GF-D8 (cell line): ENCODE measurements around the gene TXNL4B.

Experiments used
- DNase-seq: peaks from one replicate; lab custom pipeline; 2025; lab: John Stamatoyannopoulos, UW

The TXNL4B gene

DNA sequence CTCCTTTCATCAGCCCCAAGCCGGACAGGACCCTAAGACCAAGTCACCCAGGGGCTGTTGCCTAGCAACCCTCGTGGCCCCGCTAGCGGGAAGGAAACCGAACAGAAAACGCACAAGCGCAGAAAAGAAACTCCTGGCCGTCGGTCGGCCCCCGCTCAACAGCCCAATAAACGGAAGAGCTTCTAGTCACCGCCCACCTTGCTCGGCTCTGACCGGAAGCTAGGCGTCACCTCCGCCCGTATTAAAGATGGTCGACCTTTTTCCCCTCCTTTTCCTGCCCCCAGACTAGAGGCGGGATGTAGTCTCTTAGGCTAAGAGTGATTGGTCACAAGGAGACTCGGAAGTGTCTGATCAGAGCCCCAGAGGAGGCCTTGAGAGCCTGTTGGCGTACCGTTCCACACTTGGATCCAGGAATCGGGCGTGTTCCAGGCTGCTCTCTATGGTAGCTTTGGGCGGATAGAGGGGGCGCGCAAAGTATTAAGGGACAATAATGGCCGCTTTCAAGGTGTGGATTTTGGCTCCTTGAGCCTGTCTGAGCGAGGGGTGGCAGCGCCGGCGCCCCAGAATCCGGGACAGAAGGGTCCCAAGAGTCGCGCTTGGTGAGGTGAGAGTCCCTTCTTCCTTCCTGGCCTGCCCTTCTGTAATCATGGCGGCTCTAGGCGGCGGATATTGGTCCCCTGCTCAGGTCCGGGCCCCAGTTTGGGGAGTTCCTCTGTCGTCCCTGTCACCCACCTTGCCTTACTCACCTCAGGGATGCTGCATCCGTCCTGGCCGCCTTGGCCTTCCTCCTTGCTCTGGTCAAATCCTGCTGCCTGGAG lies at the start of gene TXNL4B, which contains the start of gene DHX38:
Gene TXNL4B, minus strand, starts transcription at position 173 of the 818 bp plus-strand sequence. CDS start 2,871 bp downstream, outside the sequence.
Gene DHX38, plus strand, starts transcription at position 400 of the 818 bp plus-strand sequence. CDS start 2,311 bp downstream, outside the sequence.
- DNase-seq: peak; percentile 97

DNA sequence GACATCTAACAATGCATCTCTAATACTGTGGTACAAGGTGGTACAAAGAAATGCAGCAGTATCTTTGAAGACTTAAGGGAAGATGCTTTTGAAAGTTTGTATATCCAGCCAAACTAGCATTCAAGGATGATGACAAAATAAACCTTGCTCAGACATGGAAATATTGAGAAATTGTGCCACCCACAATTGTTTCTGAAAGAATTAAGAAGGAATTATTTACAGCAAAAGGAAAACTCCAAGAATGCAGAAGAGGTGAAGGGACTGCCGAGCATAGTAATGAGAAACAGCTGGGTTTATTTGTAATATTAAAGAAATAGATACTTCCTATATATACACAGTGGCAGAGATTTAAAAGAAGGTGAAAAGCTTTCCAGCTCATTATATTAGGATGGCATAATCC lies 49.1 kb upstream of the TXNL4B start:
- no peak for DNase-seq

DNA sequence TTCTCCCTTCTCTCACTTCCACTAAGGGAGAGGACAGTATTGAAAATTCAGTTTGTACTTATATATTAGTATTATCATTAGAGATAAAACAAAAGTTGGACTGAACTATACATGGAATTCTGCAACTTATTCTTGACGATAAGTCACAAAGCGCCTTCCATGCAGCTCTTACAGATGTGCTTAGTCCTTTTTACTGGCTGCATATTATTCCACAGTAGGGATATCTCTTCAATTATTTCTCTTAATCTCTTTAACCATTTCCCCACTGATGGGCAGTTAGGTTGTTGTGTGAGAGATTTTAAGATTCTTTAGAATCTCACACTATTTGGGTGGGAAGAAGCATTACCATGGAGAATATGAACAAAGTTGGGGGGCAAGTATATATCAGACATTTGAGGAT lies 46.5 kb upstream of the TXNL4B start:
- no peak for DNase-seq

DNA sequence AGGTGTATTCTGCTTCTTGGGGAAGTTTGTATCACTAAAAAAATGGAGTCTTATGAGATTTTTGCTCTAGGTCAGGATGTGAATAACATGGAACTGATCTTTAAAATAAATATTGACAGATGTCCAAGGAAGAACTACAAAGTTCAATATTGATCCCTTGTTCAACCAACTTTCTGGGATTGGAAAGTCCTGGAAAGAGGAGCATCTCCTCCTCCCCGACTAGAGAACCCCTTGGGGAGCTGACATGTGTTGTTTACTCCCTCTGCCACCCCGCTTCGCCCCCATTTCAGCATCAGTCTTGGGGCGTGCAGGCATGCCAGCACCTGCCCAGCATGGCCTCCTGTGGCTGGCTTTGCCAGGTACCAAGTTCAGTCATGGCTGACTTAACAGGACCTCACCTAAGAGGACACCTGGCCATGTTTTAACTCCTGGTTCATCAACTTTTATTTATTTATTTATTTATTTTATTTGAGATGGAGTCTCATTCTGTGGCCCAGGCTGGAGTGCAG lies 44.7 kb upstream of the TXNL4B start:
- no peak for DNase-seq

DNA sequence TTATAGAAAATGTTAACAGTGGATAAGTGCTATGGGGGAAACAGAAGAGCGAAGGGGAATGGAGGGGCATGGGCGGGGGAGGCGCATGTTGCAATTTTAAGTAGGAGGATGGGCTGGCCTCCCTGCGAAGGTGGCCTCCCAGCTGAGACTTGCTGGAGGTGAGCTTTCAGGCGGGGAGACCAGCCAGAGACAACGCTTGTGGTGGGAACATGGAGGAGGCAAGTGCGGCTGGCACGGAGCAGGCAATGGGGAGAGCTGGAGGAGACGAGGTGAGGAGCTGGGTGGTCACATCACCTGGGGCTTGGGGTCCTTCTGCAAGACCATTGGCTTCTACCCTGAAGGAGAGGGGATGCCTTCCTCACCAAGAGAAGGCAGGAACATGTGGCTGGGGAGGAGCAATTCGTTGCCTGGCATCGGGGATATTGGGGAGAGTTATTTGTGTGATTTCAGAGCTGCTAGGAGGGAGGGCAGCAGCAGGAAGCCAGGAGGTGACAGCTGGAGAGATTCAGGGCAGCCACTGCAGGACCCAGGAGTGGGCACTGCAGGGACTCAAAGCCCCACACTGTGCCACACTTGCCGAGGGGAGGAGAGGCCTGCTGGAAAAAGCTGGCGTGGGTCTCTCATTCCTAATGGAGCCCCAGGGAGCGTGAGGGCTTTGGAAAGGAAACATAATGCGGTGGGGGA lies 44.1 kb upstream of the TXNL4B start:
- no peak for DNase-seq

DNA sequence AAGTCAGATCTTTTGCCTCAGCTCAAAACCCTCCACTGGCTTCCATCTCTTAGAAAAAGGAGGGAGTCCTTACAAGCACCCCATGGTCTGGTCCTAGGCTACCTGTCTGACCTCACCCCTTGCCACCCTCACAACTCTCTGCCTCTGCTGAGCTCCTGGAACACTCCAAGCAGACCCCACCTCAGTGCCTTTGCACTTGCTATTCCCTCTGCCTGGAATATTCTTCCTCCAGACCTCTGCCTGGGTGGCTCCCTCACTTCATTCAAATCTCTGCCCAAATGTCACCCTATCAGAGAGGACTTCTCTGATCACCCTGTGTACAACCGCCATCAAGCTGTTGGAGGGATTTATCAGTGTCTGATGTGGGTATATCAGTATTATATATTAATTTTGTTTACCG lies 41.1 kb upstream of the TXNL4B start:
- no peak for DNase-seq

DNA sequence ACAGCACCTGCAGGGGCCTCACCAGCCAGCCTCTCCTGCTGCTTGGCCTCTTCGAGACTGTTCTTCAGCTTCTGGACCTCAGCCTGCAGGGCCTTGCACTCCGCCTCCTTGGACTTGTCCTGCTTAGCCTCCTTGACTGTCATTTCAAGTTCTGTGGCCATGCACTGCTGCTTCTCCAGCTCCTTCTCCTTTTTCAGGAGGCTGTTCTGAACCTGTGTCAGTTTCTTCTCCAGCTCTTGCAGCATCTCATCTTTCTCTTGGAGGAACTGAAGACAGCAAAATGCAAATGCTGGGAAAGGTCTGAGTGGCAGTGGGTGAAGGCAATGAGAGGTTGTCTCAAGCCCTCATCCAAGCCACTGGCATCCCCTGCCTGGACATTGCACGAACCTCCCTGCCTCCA lies 39.3 kb upstream of the TXNL4B start:
- DNase-seq: no peak

DNA sequence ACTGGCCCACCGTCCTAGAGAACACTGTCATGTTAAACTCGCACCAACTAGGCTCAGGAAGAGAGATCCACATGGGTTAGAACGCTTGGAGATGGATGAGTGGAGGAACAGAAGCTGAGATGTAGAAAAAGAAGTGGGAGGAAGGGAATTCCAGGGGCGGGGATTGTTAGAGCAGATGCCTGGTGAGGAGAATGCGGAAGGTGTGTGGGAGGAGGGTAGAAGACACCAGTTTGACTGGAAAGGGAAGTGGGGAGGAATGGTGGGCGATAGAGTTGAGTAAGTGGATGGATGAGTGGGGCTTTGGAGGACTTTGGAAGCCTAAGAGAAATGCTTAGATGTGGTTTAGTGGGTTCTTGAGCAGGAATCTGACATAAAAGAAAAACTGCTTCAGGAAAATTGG lies 37.6 kb upstream of the TXNL4B start:
- no peak for DNase-seq

DNA sequence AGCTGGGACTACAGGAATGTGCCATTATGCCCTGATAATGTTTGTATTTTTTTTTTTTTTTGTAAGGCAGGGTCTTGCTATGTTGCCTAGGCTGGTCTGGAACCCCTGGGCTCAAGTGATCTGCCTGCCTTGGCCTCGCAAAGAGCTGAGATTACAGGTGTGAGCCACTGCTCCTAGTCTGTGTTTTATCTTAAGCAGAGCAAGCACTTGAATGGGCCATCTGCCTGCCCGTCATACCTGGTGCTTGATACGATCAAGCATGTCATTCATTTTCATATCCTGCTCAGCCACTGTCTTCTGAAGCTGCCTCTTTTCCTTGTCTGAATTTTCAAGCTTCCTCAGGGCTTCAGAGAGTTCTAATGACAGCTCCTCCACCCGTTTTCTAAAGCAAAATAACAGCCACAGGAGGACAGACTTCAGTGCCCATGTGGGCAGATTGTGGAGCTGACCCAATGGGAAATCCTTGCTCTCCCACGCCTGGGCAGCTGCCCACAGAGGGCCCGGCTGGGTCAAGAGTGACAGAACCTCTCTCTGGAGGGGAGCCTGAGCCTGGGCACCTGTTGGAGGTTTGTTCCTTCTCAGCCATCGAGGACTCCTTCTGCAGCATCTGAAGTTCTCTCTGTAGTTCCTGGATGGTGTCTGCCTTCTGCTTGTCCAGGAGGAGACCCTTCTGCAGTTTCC lies 36.7 kb upstream of the TXNL4B start:
- no peak for DNase-seq

DNA sequence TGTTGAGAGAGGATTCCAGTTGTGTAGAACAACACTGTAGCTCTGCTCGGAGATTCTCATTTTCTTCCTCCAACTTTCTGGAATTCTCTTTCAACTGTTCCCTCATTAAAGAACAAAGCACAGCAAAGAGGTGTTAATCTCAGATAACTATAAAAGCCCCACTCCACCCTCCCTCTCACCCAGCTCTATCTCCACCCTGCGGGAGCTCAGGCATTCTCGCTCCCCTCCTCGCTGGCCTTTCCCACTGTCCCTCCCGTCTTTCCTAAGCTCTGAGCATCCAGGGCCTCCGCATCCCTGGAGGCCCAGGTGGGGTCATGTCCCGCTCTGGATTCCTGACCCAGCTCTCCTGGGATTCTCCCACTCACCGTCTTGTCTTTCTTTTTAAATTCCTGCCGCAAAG lies 35.3 kb upstream of the TXNL4B start:
- DNase-seq: no peak

DNA sequence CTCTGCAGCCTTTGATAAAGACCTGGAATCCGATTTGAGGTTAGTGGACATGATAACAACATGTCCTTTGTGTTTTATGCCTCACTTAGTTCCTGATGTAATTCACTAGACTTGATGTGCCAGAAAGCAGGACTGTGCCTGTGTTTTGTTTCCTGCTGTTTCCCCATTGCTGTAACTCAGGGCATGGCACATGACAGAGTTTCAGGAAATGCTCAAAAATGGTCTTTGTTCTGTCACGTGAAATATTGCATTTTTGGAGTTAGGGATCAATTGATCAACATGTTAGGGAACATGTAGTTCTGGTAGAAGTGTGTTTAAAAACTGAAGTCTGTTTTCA lies 33.0 kb upstream of the TXNL4B start:
- no peak for DNase-seq

DNA sequence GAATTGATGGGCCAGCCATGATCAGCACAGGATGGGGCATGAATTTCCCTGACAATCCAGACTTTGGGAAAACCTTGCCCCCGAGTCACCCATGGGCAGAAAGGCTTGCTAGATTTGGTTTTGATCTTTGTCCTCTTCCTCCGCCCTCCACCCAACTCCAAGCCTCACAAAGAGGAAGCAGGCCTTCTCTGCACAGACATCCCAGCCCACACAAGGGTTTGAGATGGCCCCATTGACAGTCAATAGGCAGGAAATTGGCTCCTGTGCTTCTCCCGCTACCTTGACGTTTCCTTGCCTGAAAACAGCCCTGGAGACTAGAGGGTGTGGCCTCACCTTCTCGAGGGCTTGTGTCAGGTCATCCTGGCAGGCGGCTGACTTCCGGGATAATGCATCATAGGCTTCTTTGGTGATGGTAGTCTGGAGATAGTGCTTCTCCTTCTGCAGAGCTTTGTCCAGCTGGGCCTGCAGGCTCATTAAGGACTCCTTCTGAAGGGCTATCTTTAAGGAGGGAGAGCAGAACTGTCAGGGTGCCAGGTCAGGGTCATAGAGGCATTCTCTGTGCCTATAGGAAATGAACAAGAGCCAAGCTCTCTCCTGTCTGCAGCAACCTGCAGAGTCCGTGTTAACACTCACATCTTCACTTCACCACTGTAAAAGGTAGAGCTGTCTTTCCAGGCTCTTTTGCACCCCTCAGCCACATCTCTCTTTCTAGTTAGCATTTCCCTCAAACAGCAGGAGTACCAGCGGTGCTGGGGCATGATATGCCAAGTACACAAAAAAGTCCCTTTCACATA lies 32.4 kb upstream of the TXNL4B start:
- no peak for DNase-seq

DNA sequence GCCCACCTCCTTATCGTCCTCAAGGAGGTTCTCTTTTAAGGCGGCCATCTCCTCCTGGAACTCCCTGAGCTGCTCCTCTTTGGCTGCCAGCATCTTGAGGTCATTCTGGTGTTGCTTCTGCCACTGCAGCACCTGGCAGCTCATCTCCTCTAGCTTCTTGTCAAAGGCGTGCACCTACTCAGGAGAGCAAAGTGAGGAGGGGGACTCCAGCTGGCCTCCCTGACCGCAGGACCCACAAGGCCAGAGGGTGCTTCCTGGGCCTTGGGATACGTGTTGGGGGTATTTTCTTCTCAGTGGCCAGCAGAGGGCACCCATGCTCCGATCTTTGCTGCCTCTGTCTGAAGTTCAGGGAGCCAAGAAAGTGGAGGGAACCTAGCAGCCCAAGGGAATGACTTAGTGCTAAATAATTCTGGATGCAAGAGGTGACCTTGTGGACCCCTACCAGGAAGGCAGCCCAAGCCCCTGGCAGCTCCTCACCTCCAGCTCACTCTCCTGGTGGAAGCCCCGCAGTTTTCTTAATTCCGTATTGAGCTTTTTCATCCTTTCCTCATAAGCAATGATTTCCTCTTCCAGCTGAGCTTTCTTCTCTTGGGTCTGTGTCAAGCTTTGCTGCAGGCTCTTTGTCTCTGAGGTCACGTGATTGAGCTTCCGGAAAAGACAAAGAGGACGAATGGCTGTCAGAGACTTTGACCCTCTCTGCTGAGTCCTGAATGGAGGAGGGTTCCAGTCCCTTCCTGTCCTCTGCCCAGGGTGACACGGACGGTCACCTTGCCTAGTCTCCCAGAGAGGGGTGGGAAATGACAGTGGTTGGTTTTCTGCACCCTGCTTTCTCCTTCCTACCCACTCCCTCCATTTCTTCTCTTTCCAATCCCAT lies 31.6 kb upstream of the TXNL4B start:
- peak; percentile 20 for DNase-seq

DNA sequence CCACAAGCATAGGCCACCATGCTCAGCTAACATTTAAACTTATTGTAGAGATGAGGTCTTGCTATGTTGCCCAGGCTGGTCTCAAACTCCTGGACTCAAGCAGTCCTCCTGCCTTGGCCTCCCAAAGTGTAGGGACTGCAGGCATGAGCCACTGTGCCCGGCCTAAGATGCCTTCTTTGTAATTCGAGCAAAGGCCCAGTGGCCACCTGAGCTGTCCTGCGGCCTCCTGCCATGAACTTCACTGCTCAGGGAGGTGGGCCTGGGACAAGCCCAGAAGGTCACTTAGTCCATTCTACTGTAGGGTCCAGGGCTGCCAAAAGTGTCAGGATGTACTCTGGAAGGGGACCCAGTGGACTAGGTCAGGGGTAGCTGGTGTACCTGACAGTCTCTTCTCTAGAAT lies 30.7 kb upstream of the TXNL4B start:
- DNase-seq: no peak

DNA sequence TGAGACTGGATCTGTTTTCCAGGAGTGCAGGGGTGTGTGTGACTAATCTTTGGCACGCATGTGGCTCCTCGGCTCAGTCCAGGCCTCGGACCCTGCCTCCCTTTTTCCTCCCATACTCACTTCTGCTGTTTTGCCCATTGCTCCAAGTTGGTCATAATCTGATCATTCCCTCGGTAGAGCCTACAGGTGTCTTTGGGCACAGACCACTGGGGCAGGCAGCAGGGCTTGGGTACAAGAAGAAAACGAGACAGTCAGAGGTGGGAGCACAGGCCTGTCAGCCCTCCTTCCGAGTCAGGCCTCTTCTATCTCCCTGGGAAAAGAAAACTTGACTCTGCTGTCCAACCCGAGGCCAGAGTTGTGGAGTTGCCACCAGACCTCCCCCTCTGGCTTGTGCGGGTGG lies 30.0 kb upstream of the TXNL4B start:
- no peak for DNase-seq

DNA sequence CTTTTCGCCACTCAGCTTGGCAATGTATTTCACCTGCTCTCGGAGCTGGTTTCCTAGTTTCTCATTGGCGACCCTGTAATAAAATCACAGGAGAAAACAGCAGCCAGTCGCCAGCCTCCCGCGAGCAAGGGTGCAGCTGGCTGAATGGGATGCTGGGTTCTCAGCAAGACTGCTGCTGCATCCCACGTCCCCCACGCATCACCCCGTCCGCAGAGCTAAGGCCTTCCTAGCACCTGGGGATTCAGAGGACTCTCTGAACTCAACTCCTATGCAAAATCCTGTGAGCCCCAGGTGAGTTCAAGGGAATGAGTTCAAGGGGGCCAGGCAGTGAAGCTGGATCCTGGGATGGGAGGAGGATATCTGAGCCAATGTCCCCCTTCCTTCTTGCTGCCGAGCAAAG lies 29.5 kb upstream of the TXNL4B start:
- DNase-seq: no peak

DNA sequence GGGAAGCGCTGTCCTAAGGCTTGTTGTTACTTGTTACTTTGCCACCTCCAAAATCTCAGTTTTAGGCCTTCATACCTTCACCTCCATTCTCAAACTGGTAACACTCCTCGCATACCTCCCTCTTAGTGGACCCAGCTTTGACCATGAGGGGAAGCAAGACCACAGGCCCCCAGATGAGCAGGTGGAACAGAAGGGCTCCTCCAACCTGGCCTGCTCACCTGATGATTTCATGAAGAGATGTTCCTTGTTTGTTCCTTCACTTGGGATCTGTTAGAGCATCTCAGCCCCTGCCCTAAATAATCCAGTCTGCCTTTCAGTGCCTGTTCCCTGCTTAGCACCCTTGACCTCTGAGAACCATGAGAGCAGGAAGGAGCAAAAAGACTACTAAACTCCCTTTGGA lies 28.9 kb upstream of the TXNL4B start:
- DNase-seq: no peak

DNA sequence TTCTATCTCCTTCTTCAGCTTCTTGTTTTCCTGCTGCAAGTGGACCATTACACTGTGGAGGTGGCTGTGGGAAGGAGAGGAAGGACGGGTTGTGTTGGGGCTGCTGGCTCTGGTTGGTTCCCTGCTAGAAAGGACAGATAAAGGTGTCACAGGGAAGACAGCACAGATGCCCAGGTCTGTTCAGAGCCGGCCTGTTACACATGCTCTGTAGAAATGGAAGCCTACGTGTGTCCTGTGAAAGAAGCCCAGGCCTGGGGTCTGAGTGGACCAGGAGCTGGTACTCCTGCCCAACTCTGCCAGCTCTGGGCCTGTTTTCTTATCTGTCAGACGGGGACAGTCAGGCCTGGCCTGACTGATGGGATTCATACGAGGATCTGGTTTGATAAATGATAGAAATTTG lies 26.6 kb upstream of the TXNL4B start:
- no peak for DNase-seq

DNA sequence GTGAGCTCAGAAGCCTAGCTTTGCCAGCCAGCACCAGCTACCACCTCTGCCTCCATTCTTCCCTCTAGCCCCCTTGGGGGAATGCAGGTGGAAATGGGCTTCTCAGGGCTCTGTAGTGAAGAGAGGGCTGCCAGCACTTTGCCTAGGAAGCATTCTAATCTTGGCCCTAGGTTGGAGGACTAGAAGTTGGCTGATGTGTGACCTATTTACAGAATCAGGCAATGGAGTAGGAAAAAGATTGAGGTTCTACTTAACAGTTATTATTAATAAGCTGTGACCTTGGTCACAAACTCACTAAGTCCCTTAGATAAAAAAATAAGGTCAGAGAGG lies 20.2 kb upstream of the TXNL4B start:
- DNase-seq: no peak

DNA sequence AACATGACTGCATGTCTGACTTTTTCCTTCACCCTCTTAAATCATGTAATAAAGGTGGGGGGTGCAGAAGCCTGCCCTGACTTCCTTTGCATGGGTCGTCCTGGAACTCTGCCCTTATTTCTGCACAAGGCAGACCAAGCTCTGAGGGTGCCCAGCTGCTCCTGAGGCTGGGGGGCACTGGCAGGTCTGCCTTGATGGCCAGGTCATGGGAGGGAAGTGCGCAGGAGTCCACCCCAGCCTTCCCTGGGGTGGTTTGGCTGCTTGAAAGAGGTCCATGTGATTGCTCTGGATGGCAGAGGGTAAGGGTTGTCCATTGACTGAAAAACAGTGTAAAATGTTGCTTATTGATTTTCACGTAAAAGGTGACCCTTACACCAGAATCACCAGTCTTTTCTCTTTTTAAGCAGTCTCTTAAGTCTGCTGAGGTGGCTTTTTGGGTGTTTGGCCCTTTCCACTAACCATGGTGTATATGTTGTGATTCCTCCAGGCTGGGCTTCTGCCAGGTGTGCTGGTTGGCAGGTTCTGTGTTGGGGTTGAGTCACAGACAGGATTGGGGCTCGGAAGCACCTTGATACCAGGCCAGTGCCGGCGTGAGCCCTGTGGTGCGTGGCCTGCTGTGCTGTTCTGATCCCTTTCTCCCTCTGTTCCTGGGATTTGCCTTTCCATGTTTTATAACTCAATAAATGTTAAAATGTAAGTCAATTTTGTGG lies 19.6 kb upstream of the TXNL4B start:
- no peak for DNase-seq

DNA sequence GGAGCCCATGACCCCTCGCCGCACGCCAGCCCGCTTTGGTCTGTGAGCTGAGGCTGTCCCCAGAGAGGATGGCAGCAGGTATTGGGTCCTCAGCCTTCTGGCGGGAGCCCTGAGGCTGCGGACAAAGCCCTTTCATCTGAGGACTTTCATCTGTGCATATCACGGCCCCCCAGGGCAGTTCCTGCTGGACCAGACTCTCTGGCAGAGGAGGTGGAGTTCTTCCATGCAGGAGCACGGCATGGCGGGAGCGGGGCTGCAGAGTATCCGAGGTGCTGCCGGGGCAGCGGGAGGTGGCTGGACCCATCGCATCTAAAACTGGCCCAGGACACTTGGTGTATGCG lies 19.0 kb upstream of the TXNL4B start:
- DNase-seq: no peak
